ENCODE results near the gene SLC6A8. TPM values are rescaled to one million over a fixed set of nuclear protein-coding genes. Genes with fewer than 3 reads are reported as not detected.
A peak's percentile ranks its signal among the peaks of the same experiment; 100 is the strongest.

SLC6A8 gene
- total and polyA plus RNA-seq, 5 donors from 2014 or later = 0.08 to 3.4 (median 0.28) TPM

DNA sequence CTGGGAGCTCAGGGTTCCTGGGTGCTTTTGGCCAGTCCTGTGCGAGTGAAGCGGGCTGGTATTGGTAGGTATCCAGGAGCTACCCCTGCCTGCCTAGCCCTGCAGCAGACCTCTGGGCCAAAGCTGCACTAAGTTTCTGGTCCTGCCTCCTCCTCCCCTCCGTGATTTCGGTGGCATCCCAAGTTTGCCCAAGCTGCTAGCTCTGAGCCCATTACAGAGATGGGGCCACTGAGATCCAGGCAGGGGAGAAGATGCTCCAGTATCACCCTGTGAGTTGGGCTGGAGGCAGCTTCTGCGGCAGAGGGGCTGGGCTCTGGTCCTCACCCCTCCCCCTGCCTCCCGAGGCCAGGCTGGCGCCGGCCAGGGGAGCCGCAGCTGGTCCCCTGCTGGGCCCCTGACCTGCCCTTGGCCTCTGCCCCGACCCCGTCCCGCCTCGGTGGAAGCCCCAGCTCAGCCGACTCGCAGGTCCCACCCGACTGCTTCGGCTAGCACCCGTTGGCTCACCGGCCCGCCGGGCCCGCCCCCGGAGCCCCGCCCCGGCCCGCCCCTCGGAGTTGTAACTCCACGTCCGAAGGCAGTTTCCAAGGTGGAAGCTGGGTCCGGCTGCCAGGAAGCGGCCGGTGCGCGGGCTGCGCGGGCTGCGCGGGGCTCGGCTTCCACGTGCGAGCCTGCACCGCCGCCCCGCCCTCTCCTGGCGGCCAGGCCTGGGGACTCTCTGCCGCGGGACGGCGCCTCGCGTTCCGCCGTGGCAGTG lies 40.9 kb upstream of the SLC6A8 start, which contains the start of gene DUSP9:
Gene DUSP9, plus strand, starts transcription at position 584 of the 754 bp plus-strand sequence. CDS start 751 bp downstream, outside the sequence.
- H3K4me3 Mint-ChIP-seq = peak within 1 kb of the TSS in 3 of 4 donors; percentile 16 to 75 (median 52)
- Histone ChIP-seq H3K36me3 (ENCODE audit: control insufficient read depth, insufficient read depth, low read length) (no peaks in the 10 kb centered on the region), H3K27me3 (ENCODE audit: control insufficient read depth, insufficient read depth, low read length) (peaks cover 2% of the 10 kb centered on the region), H3K27ac (ENCODE audit: insufficient read depth, low read length, poor library complexity, severe bottlenecking) (no peak within 1 kb of the TSS), H3K9me3 (ENCODE audit: control insufficient read depth in 2 of 2, low read length in 2 of 2) (no peaks in the 10 kb centered on the region), H3K4me1 (ENCODE audit: control insufficient read depth, insufficient read depth, low read length, poor library complexity, severe bottlenecking) (peaks cover 6% of the 10 kb centered on the region), H3K4me3 (ENCODE audit: low read depth, low read length) (no peak within 1 kb of the TSS)
- DNase-seq (no peak), ATAC-seq (ENCODE audit: low read depth in 2 of 2) (no peak)
- H3K27me3 Mint-ChIP-seq = peaks cover 28% of the 10 kb centered on the region
- peaks cover 0 to 6% (median 0%) of the 10 kb centered on the region in 4 donors for H3K4me1 Mint-ChIP-seq
- no peak within 1 kb of the TSS for H3K27ac Mint-ChIP-seq
- H3K36me3 Mint-ChIP-seq = no peaks in the 10 kb centered on the region
- H3K9me3 Mint-ChIP-seq = peaks cover 0 to under 1% (median 0%) of the 10 kb centered on the region in 7 donors

DNA sequence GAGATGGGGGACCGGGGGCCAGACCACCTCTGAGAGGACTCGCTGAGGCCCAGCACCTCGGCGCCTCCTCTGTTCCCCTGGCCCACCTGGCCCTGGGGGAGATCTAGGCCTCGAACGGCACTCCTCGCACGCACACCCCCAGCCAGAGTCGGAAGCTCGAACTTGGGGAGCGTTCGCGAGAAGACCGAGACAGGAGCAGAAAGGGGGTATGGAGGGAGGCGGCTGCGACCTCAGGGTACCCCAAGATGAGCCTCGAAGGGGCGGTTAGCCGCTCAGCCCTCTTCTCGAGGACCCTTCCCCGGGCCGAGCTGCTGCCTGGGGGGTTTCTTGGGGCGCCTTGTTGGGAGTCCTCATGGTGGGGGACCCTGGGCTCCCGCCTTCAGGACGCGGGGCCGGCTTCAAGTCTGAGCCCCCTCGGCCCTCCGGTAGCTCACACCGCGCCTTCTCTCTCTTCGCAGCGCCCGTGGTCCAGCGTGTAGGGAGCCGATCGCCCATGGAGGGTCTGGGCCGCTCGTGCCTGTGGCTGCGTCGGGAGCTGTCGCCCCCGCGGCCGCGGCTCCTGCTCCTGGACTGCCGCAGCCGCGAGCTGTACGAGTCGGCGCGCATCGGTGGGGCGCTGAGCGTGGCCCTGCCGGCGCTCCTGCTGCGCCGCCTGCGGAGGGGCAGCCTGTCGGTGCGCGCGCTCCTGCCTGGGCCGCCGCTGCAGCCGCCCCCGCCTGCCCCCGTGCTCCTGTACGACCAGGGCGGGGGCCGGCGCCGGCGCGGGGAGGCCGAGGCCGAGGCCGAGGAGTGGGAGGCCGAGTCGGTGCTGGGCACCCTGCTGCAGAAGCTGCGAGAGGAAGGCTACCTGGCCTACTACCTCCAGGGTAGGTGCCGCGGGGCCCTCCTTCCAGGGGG lies 40.0 kb upstream of the SLC6A8 start:
- H3K27me3 ChIP-seq (ENCODE audit: control insufficient read depth, insufficient read depth, low read length) = peaks cover 2% of the 10 kb centered on the region
- H3K4me1 ChIP-seq (ENCODE audit: control insufficient read depth, insufficient read depth, low read length, poor library complexity, severe bottlenecking) = peaks cover 6% of the 10 kb centered on the region
- no peak overlapping the region for H3K27ac ChIP-seq (ENCODE audit: insufficient read depth, low read length, poor library complexity, severe bottlenecking)
- no peaks in the 10 kb centered on the region for H3K36me3 ChIP-seq (ENCODE audit: control insufficient read depth, insufficient read depth, low read length)
- Mint-ChIP-seq H3K4me1 (peaks cover 0 to 6% (median 0%) of the 10 kb centered on the region in 4 donors), H3K27me3 (peaks cover 24% of the 10 kb centered on the region), H3K36me3 (no peaks in the 10 kb centered on the region), H3K4me3 (peak overlapping the region in 1 of 4 donors; percentile 52), H3K27ac (no peak overlapping the region), H3K9me3 (peaks cover 0 to 3% (median 0%) of the 10 kb centered on the region in 7 donors)
- DNase-seq (no peak), ATAC-seq (ENCODE audit: low read depth in 2 of 2) (no peak)
- no peak overlapping the region for H3K4me3 ChIP-seq (ENCODE audit: low read depth, low read length)
- no peaks in the 10 kb centered on the region for H3K9me3 ChIP-seq (ENCODE audit: control insufficient read depth in 2 of 2, low read length in 2 of 2)

DNA sequence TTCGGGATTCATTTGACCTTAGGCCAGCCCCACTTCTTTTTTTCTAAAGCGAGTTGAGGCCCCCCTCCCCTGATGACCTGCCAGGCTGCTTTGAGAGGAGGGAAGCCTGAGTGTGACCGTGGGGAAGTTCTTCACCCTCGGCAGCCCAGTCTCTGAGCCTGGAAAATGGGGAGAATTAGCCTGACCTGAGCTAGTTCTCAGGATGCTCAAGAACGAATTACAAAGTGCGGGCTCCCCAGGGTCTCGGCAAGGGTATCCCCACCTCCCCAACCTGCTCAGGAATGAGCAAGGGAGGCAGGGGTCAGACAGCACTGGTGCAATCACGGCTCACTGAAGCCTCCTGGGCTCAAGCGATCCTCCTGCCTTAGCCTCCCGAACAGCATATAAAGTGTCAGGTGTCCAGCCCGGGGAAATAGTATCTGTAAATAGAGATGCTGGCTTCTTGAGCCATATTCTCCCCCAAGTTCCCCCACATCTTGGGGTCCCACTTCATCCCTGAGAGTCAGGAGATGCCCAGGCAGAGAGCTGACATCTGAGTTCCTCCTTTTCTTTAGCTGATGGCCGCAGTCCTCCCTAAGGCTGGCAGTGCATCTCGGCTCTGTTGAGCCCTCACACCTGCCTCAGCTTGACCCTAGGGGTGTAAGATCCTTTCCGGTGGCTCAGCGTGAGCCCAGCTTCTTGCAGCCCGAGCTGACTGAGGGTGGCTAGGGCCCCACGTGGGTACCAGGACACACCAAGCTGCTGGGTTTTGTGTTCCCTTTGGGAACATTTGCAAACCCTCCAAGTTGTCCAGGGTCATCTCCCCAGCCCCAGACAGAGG lies 39.2 kb upstream of the SLC6A8 start:
- no peaks in the 10 kb centered on the region for H3K36me3 Mint-ChIP-seq
- Histone ChIP-seq H3K27me3 (ENCODE audit: control insufficient read depth, insufficient read depth, low read length) (no peaks in the 10 kb centered on the region), H3K27ac (ENCODE audit: insufficient read depth, low read length, poor library complexity, severe bottlenecking) (no peak overlapping the region), H3K9me3 (ENCODE audit: control insufficient read depth in 2 of 2, low read length in 2 of 2) (no peaks in the 10 kb centered on the region), H3K4me1 (ENCODE audit: control insufficient read depth, insufficient read depth, low read length, poor library complexity, severe bottlenecking) (peaks cover 4% of the 10 kb centered on the region), H3K36me3 (ENCODE audit: control insufficient read depth, insufficient read depth, low read length) (no peaks in the 10 kb centered on the region), H3K4me3 (ENCODE audit: low read depth, low read length) (no peak overlapping the region)
- peaks cover 0 to 1% (median 0%) of the 10 kb centered on the region in 4 donors for H3K4me1 Mint-ChIP-seq
- peaks cover 0 to 3% (median 0%) of the 10 kb centered on the region in 7 donors for H3K9me3 Mint-ChIP-seq
- no peak overlapping the region for H3K4me3 Mint-ChIP-seq
- H3K27ac Mint-ChIP-seq = no peak overlapping the region
- peaks cover 20% of the 10 kb centered on the region for H3K27me3 Mint-ChIP-seq
- DNase-seq = no peak
- no peak for ATAC-seq (ENCODE audit: low read depth in 2 of 2)

DNA sequence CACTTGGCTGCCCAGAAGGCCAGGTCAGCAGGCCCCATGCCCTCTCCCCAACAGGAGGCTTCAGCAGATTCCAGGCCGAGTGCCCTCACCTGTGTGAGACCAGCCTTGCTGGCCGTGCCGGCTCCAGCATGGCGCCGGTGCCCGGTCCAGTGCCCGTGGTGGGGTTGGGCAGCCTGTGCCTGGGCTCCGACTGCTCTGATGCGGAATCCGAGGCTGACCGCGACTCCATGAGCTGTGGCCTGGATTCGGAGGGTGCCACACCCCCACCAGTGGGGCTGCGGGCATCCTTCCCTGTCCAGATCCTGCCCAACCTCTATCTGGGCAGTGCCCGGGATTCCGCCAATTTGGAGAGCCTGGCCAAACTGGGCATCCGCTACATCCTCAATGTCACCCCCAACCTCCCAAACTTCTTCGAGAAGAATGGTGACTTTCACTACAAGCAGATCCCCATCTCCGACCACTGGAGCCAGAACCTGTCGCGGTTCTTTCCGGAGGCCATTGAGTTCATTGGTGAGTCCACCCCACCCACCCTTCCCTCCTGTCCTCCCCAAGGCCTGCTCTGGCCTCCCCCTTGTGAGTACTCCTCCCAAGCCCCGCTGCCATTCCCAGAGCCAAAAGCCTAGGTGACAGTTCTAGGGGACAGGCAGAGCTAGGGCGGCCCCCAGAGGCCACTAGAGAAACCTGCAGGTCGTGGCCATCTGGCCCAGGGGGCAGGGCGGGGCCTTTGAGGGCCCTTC lies 38.4 kb upstream of the SLC6A8 start:
- Histone ChIP-seq H3K4me1 (ENCODE audit: control insufficient read depth, insufficient read depth, low read length, poor library complexity, severe bottlenecking) (no peaks in the 10 kb centered on the region), H3K9me3 (ENCODE audit: control insufficient read depth in 2 of 2, low read length in 2 of 2) (no peaks in the 10 kb centered on the region), H3K36me3 (ENCODE audit: control insufficient read depth, insufficient read depth, low read length) (no peaks in the 10 kb centered on the region), H3K4me3 (ENCODE audit: low read depth, low read length) (no peak overlapping the region), H3K27me3 (ENCODE audit: control insufficient read depth, insufficient read depth, low read length) (no peaks in the 10 kb centered on the region), H3K27ac (ENCODE audit: insufficient read depth, low read length, poor library complexity, severe bottlenecking) (no peak overlapping the region)
- ATAC-seq (ENCODE audit: low read depth in 2 of 2) (peak in 1 of 2 donors; percentile 58), DNase-seq (peak in 2 of 3 donors; percentile 27 to 35)
- Mint-ChIP-seq H3K4me3 (no peak overlapping the region), H3K4me1 (no peaks in the 10 kb centered on the region), H3K27me3 (peaks cover 20% of the 10 kb centered on the region), H3K9me3 (peaks cover 0 to 4% (median 0%) of the 10 kb centered on the region in 7 donors), H3K36me3 (no peaks in the 10 kb centered on the region), H3K27ac (no peak overlapping the region)

DNA sequence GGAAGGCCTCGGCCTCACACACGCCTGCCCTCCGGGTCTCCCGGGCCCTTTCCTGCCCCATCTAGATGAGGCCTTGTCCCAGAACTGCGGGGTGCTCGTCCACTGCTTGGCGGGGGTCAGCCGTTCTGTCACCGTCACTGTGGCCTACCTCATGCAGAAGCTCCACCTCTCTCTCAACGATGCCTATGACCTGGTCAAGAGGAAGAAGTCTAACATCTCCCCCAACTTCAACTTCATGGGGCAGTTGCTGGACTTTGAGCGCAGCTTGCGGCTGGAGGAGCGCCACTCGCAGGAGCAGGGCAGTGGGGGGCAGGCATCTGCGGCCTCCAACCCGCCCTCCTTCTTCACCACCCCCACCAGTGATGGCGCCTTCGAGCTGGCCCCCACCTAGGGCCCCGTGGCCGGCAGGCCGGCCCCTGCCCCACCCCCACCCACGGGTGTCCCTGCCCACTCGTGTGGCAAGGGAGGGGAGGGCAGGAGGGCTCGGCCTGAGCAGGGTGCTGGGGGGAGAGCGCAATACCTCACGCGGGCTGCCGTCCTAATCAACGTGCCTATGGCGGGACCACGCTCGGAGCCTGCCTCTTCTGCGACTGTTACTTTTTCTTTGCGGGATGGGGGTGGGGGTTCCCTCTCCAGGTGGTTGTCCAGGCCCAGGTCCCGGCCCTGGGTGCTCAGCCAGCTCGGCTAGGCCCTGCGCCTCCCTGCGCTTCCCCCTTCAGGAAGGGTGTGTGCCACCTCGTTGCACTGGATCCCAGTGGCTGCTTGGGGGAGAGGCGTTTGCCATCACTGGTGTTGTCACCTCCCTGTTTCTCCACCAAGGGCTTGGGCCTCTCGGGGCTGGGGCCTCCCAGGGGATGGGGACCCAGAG lies 37.6 kb upstream of the SLC6A8 start:
- Mint-ChIP-seq H3K4me1 (no peaks in the 10 kb centered on the region), H3K4me3 (no peak overlapping the region), H3K36me3 (no peaks in the 10 kb centered on the region), H3K9me3 (peaks cover 0 to 4% (median 0%) of the 10 kb centered on the region in 7 donors), H3K27me3 (peaks cover 24% of the 10 kb centered on the region), H3K27ac (no peak overlapping the region)
- no peak overlapping the region for H3K27ac ChIP-seq (ENCODE audit: insufficient read depth, low read length, poor library complexity, severe bottlenecking)
- H3K4me1 ChIP-seq (ENCODE audit: control insufficient read depth, insufficient read depth, low read length, poor library complexity, severe bottlenecking) = no peaks in the 10 kb centered on the region
- no peaks in the 10 kb centered on the region for H3K9me3 ChIP-seq (ENCODE audit: control insufficient read depth in 2 of 2, low read length in 2 of 2)
- no peak for DNase-seq
- no peaks in the 10 kb centered on the region for H3K27me3 ChIP-seq (ENCODE audit: control insufficient read depth, insufficient read depth, low read length)
- no peaks in the 10 kb centered on the region for H3K36me3 ChIP-seq (ENCODE audit: control insufficient read depth, insufficient read depth, low read length)
- ATAC-seq (ENCODE audit: low read depth in 2 of 2) = no peak
- H3K4me3 ChIP-seq (ENCODE audit: low read depth, low read length) = no peak overlapping the region

DNA sequence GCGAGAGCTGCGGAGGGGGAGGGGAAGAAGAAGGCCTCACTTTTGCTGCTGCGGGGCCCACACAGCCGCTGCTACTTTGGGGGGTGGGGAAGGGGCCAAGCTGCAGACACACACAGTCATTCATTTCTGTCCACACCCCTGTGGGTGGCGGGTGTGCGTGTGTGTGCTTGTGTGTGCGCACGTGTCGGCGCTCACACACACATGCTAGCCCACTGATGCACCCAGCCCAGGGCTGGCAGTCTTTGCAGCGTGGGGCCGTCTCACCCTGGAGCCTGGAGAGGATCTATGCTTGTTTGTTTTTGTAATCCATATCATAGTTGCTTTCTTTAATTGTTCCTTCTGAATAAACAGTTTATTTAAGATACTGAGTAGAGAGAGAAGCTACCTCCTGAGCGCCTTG lies 36.8 kb upstream of the SLC6A8 start:
- Mint-ChIP-seq H3K27me3 (peaks cover 21% of the 10 kb centered on the region), H3K4me1 (no peaks in the 10 kb centered on the region)

More for the DNA sequence above, 36.8 kb upstream of the SLC6A8 start:
- no peaks in the 10 kb centered on the region for H3K36me3 Mint-ChIP-seq
- ATAC-seq (ENCODE audit: low read depth in 2 of 2) (no peak), DNase-seq (no peak)
- H3K4me3 Mint-ChIP-seq = no peak overlapping the region
- Histone ChIP-seq H3K27me3 (ENCODE audit: control insufficient read depth, insufficient read depth, low read length) (no peaks in the 10 kb centered on the region), H3K27ac (ENCODE audit: insufficient read depth, low read length, poor library complexity, severe bottlenecking) (no peak overlapping the region), H3K9me3 (ENCODE audit: control insufficient read depth in 2 of 2, low read length in 2 of 2) (no peaks in the 10 kb centered on the region), H3K36me3 (ENCODE audit: control insufficient read depth, insufficient read depth, low read length) (no peaks in the 10 kb centered on the region), H3K4me3 (ENCODE audit: low read depth, low read length) (no peak overlapping the region), H3K4me1 (ENCODE audit: control insufficient read depth, insufficient read depth, low read length, poor library complexity, severe bottlenecking) (no peaks in the 10 kb centered on the region)
- H3K9me3 Mint-ChIP-seq = peaks cover 0 to 4% (median 0%) of the 10 kb centered on the region in 7 donors
- H3K27ac Mint-ChIP-seq = peak overlapping the region in 1 of 3 donors; percentile 69
